NOMO-1 treated with dmso at 0.1 percent for 144 hours (cell line): ENCODE results near the gene HEXIM1.

ENCODE experiments used
- DNase-seq: peaks from one replicate; lab custom pipeline; 2025; ENCODE audit not compliant: unreplicated experiment; lab: John Stamatoyannopoulos, UW

HEXIM1 gene

GRCh38 chr17:45148183-45149036 lies at the start of gene HEXIM1:
HEXIM1 (plus strand) TSS chr17:45148475; CDS start chr17:45149191, 716 bp downstream.
- peak; percentile 98 for DNase-seq

- peak; percentile 6 for DNase-seq
These were observed 49.2 kb upstream of the HEXIM1 start for GRCh38 chr17:45098869-45099616.

GRCh38 chr17:45101546-45101882 lies 46.8 kb upstream of the HEXIM1 start:
- DNase-seq: no peak

GRCh38 chr17:45101883-45102811 lies 46.1 kb upstream of the HEXIM1 start:
- no peak for DNase-seq

GRCh38 chr17:45102856-45103255 lies 45.4 kb upstream of the HEXIM1 start:
- DNase-seq: no peak

- DNase-seq: no peak
These were observed 44.9 kb upstream of the HEXIM1 start for GRCh38 chr17:45103269-45103795.

GRCh38 chr17:45104029-45104428 lies 44.2 kb upstream of the HEXIM1 start:
- no peak for DNase-seq

- no peak for DNase-seq
These were observed 43.8 kb upstream of the HEXIM1 start for GRCh38 chr17:45104497-45104896.

- DNase-seq: no peak
These were observed 43.2 kb upstream of the HEXIM1 start for GRCh38 chr17:45104907-45105624.

- DNase-seq: no peak
These were observed 42.2 kb upstream of the HEXIM1 start for GRCh38 chr17:45106096-45106495.

GRCh38 chr17:45106582-45106981 lies 41.7 kb upstream of the HEXIM1 start:
- no peak for DNase-seq

- DNase-seq: no peak
These were observed 40.8 kb upstream of the HEXIM1 start for GRCh38 chr17:45107293-45108010.

- no peak for DNase-seq
These were observed 40.2 kb upstream of the HEXIM1 start for GRCh38 chr17:45108051-45108450.

- no peak for DNase-seq
These were observed 39.4 kb upstream of the HEXIM1 start for GRCh38 chr17:45108595-45109521.

GRCh38 chr17:45110676-45111611 lies 37.3 kb upstream of the HEXIM1 start:
- DNase-seq: no peak

GRCh38 chr17:45111850-45112249 lies 36.4 kb upstream of the HEXIM1 start:
- DNase-seq: no peak
